HepG2 (cell line): ENCODE results near the gene PDE1C. TPM values are rescaled to one million over a fixed set of nuclear protein-coding genes. Genes with fewer than 3 reads are reported as not detected.

Source experiments
- ATAC-seq: fragments of 200-7000 bp; cut with Tn5 transposase; 3 replicates; pipeline ENCODE4 v1.9.1; 2020; ENCODE audit warnings: mild to moderate bottlenecking, moderate library complexity
- BruUV-seq: library from RNA; stranded (reverse); fragments of 400-500 nt; replicated peaks from 2 replicates; lab custom pipeline; 2021; lab: Mats Ljungman, UMichigan
- CTCF ChIA-PET: fragments of 300-600 bp; formaldehyde crosslinking; extraction: SDS; loops from one replicate; lab custom pipeline; 2021; ENCODE audit warnings: low total read pairs, inconsistent platforms, low intra/inter-chr PET ratio; lab: Yijun Ruan, JAX
- POLR2A ChIA-PET: fragments of 350-600 bp; sonication (Branson Sonifier 250); formaldehyde crosslinking; loops from one replicate; lab custom pipeline; 2020; ENCODE audit warnings: antibody characterized with exemption, inconsistent platforms; lab: Yijun Ruan, JAX
- DNase-seq: peaks from one replicate; pipeline ENCODE4 v3.0.0-alpha.2; 2015; ENCODE audit warnings: low spot score
- FAIRE-seq: peaks from 3 replicates; lab custom pipeline; 2011; peaks lifted over from hg19 to GRCh38; lab: Jason Lieb, UNC
- H2AFZ ChIP-seq: one replicate; pipeline ENCODE4 v1.6.1; 2011; ENCODE audit warnings: low read length, inconsistent platforms
- H3K27ac ChIP-seq: fragments of 300-600 bp; 3 replicates; pipeline ENCODE4 v1.8.0; 2011; ENCODE audit warnings: mixed run types, mild to moderate bottlenecking, mixed read lengths, low read length, inconsistent platforms; ENCODE audit not compliant: insufficient read depth; ENCODE audit errors: extremely low read length
- H3K27me3 ChIP-seq, 2 experiments: fragments of 200-600 bp in 1 of 2; 2 replicates in 1 of 2; 3 replicates in 1 of 2; pipeline versions ENCODE4 v1.6.0 to v1.8.0; 2011; ENCODE audit warnings: low read length in 2 of 2, mild to moderate bottlenecking in 2 of 2, moderate library complexity in 2 of 2, inconsistent platforms in 1 of 2; ENCODE audit not compliant: insufficient read depth in 2 of 2, control insufficient read depth in 1 of 2
- H3K36me3 ChIP-seq, 2 experiments: fragments of 200-600 bp in 1 of 2; replicated peaks in 1 of 2; 2 replicates in 1 of 2; 3 replicates in 1 of 2; pipeline versions ENCODE4 v1.5.1 to v1.8.0; 2011; ENCODE audit warnings: low read length in 2 of 2, inconsistent platforms in 1 of 2; ENCODE audit not compliant: insufficient read depth in 2 of 2, control insufficient read depth in 1 of 2
- H3K4me1 ChIP-seq: 2 replicates; pipeline ENCODE4 v1.5.1; 2012; ENCODE audit warnings: low read length, inconsistent platforms; ENCODE audit not compliant: insufficient read depth
- H3K4me2 ChIP-seq: 2 replicates; pipeline ENCODE4 v1.6.0; 2011; ENCODE audit warnings: low read depth, low read length, inconsistent platforms
- H3K4me3 ChIP-seq, 3 experiments: fragments of 200-600 bp in 1 of 3; sonication (generic), shearing (Covaris generic) in 1 of 3; replicated peaks in 1 of 3; 2 replicates each; pipeline ENCODE4 v1.5.1; 2011 to 2016; ENCODE audit warnings: low read length in 3 of 3, inconsistent platforms in 2 of 3, low read depth in 2 of 3, mild to moderate bottlenecking in 2 of 3, control low read depth in 1 of 3, mixed read lengths in 1 of 3; ENCODE audit not compliant: insufficient read depth in 1 of 3
- H3K79me2 ChIP-seq: one replicate; pipeline ENCODE4 v1.6.1; 2011; ENCODE audit warnings: low read length, inconsistent platforms; ENCODE audit not compliant: insufficient read depth
- H3K9ac ChIP-seq: 2 replicates; pipeline ENCODE4 v1.6.0; 2011; ENCODE audit warnings: mild to moderate bottlenecking, low read depth, low read length, inconsistent platforms; ENCODE audit not compliant: insufficient read depth
- H3K9me3 ChIP-seq: 2 replicates; pipeline ENCODE4 v1.5.1; 2012; ENCODE audit warnings: mild to moderate bottlenecking, low read length
- H4K20me1 ChIP-seq: 2 replicates; pipeline ENCODE4 v1.6.0; 2011; ENCODE audit warnings: inconsistent platforms, mild to moderate bottlenecking, low read length, moderate library complexity; ENCODE audit not compliant: insufficient read depth
- EP300 ChIP-seq, 3 experiments: sonication (generic) in 1 of 3; formaldehyde crosslinking in 1 of 3; IDR thresholded peaks; 2 replicates each; pipeline versions ENCODE4 v1.5.1 to v1.6.1; 2011 to 2020; ENCODE audit warnings: low read depth in 2 of 3, low read length in 2 of 3, borderline replicate concordance in 1 of 3, improper control_type of control experiment in 1 of 3, mild to moderate bottlenecking in 1 of 3, missing genetic modification reagents in 1 of 3, moderate library complexity in 1 of 3
- FOXJ3 ChIP-seq: sonication (generic); formaldehyde crosslinking; IDR thresholded peaks from 2 replicates; pipeline ENCODE4 v1.4.0; 2020; ENCODE audit warnings: missing genetic modification reagents, mild to moderate bottlenecking, borderline replicate concordance
- FOXK1 ChIP-seq: sonication (generic); formaldehyde crosslinking; IDR thresholded peaks from 2 replicates; pipeline ENCODE4 v1.4.0; 2020; ENCODE audit warnings: low read depth, missing genetic modification reagents, borderline replicate concordance
- FOXP1 ChIP-seq, 2 experiments: fragments of 450-650 bp in 1 of 2; IDR thresholded peaks; 2 replicates each; pipeline ENCODE4 v1.6.1; 2017 to 2018; ENCODE audit warnings: antibody characterized with exemption in 1 of 2
- GTF3A ChIP-seq: sonication (generic); formaldehyde crosslinking; conservative IDR thresholded peaks from 2 replicates; pipeline ENCODE4 v1.4.0; 2020; ENCODE audit warnings: mild to moderate bottlenecking, missing genetic modification reagents
- NCOA2 ChIP-seq: sonication (generic); formaldehyde crosslinking; IDR thresholded peaks from 2 replicates; pipeline ENCODE4 v1.8.0; 2022; ENCODE audit warnings: inconsistent platforms
- NKX3-1 ChIP-seq: sonication (generic); formaldehyde crosslinking; IDR thresholded peaks from 2 replicates; pipeline ENCODE4 v1.5.0; 2020; ENCODE audit warnings: missing genetic modification reagents
- SAP130 ChIP-seq: IDR thresholded peaks from 2 replicates; pipeline ENCODE4 v1.6.1; 2016; ENCODE audit warnings: low read depth
- SOX5 ChIP-seq: IDR thresholded peaks from 2 replicates; pipeline ENCODE4 v1.6.1; 2016; ENCODE audit warnings: borderline replicate concordance
- TEAD3 ChIP-seq: optimal IDR thresholded peaks from 2 replicates; pipeline ENCODE3; 2016; ENCODE audit warnings: borderline replicate concordance
- ZNF12 ChIP-seq: sonication (generic); formaldehyde crosslinking; IDR thresholded peaks from 2 replicates; pipeline ENCODE4 v1.5.0; 2020; ENCODE audit warnings: missing genetic modification reagents
- WGBS: methylation state at CpG from one replicate; pipeline ENCODE4 v1.1.6; 2017; ENCODE audit warnings: low lambda C conversion rate; 5-methylcytosine and 5-hydroxymethylcytosine counted together
- in situ Hi-C: cut with HindIII; loops from 2 replicates; pipeline ENCODE4 v1.10.0; 2017; ENCODE audit warnings: low pct_unique_long_range_greater_than_20kb; ENCODE audit not compliant: extremely low pct_ligation_motif_present
- intact Hi-C: fragments of 100-400 bp; cut with micrococcal nuclease; formaldehyde crosslinking; loops from one replicate; pipeline ENCODE4 v1.10.0; 2022; ENCODE audit not compliant: unreplicated experiment
- polyA plus RNA-seq, 8 experiments: library from polyadenylated mRNA; depleted of rRNA in 3 of 8; stranded (reverse) in 7 of 8; unstranded in 1 of 8; fragments of >200 nt; fragmentation: Illumina TruSeq in 4 of 8; extraction: Trizol in 4 of 8; gene quantifications; 2 replicates each; pipeline versions ENCODE4 v1.2.1 to v1.2.3, GENCODE V29; 2011 to 2016; ENCODE audit warnings: low read depth in 4 of 8, missing spikeins in 1 of 8, mixed read lengths in 1 of 8; ENCODE audit not compliant: insufficient read depth in 1 of 8
- total RNA-seq, 5 experiments: library from RNA; depleted of rRNA; stranded (reverse); fragments of >200 nt; fragmentation: Illumina TruSeq; extraction: Trizol; gene quantifications; 2 replicates each; pipeline ENCODE4 v1.2.3, GENCODE V29; 2016; ENCODE audit warnings: low read depth in 1 of 5
- TF ChIP-seq, protein P1 (sequence below): sonication (generic); formaldehyde crosslinking; IDR thresholded peaks from 2 replicates; pipeline ENCODE4 v1.5.1; 2020; ENCODE audit warnings: mild to moderate bottlenecking, missing genetic modification reagents, borderline replicate concordance
- TF ChIP-seq, protein P2 (sequence below): sonication (generic); formaldehyde crosslinking; IDR thresholded peaks from 2 replicates; pipeline ENCODE4 v1.4.0; 2020; ENCODE audit warnings: missing genetic modification reagents, mild to moderate bottlenecking, borderline replicate concordance

PDE1C gene
- total and polyA plus RNA-seq, 2 of the 13 experiments (the other 11 are each of a cell fraction or from before 2014, with no cell fraction given) = not detected

GRCh38 chr7:32020551-32021159, 49.6 kb downstream of the PDE1C start (continued):
- TF ChIP-seq NKX3-1 (no peak), NCOA2 (CRISPR knock-in tag) (no peak), GTF3A (CRISPR knock-in tag) (no peak)
- TF ChIP-seq, all 625 proteins: peak for 0

DNA sequence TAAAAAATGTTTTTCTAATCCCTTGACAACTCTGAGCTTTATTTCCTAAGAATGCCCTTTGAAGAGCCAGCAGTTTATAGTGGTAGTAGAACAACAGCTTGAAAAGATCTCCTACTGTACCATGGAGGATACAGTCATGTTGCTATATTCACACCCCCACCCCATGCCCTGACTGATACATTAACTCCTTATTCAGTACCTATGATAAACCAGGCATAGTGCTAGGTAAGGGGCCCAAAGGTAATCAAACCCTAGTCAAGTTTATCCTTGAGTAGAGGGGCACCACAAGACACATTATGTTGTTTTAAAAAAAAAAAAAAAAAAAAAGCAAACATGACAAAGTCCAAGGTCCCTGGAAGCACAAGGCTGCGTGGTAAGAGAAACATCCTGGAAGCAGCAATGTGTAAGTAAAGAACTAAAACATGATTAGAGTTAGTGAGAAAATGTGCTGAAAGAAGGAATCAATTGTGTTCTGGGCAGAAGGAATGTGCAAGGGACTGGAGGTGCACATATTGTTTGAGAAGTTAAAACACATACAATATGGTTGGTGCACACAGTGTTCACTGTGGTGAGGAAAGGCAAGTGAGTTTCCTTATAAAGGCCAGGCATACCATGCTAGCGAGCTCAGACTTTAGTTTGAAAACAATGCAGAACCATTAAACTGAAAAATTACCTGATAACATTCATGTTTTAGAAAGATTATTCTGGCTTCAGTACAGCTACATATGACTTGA, 51.2 kb downstream of the PDE1C start:
- Histone ChIP-seq H3K4me1 (peaks cover 17% of the 10 kb centered on the region), H2AFZ (no peak overlapping the region), H3K27me3 (no peaks in the 10 kb centered on the region), H3K27ac (peak overlapping the region; percentile 34), H3K79me2 (no peaks in the 10 kb centered on the region), H3K9ac (no peak overlapping the region), H3K4me2 (peak overlapping the region; percentile 42), H3K36me3 (no peaks in the 10 kb centered on the region), H3K9me3 (no peaks in the 10 kb centered on the region), H3K4me3 (no peak overlapping the region), H4K20me1 (no peaks in the 10 kb centered on the region)
- FAIRE-seq (no peak), DNase-seq (peak; percentile 48), ATAC-seq (peak; percentile 91)
- in situ Hi-C loops = no loop called here
- 5% methylated on average over 2 of the region's 2 CpGs for WGBS
- ChIA-PET POLR2A (no interaction called here), CTCF (no interaction called here)
- intact Hi-C loops = no loop called here
- BruUV-seq = no TSS peak
- TF ChIP-seq TEAD3 (CRISPR knock-in tag) (peak; percentile 6), EP300 (IDR thresholded peaks at IDR 0.05; ENCODE audit: low read depth in 2 of 2, low read length in 2 of 2) (peak in 1 of 2 experiments; percentile 47; a peak in 1 of 4 replicates), EP300 (CRISPR knock-in tag; IDR thresholded peaks at IDR 0.05; ENCODE audit: borderline replicate concordance) (no peak; the same call in 1 of the 2 replicates), FOXK1 (CRISPR knock-in tag) (peak; percentile 16; the same call in 1 of the 2 replicates), SOX5 (CRISPR knock-in tag) (peak; percentile 47), FOXP1 (IDR thresholded peaks at IDR 0.05) (no peak), FOXP1 (CRISPR knock-in tag; IDR thresholded peaks at IDR 0.05) (peak; percentile 55; the same call in 1 of the 2 replicates), ZNF12 (no peak), FOXJ3 (CRISPR knock-in tag) (0 out of 2 replicates have a peak, but pooled peaks have one; percentile 26), SAP130 (CRISPR knock-in tag) (0 out of 2 replicates have a peak, but pooled peaks have one; percentile 9)
- TF ChIP-seq, protein P1, sequence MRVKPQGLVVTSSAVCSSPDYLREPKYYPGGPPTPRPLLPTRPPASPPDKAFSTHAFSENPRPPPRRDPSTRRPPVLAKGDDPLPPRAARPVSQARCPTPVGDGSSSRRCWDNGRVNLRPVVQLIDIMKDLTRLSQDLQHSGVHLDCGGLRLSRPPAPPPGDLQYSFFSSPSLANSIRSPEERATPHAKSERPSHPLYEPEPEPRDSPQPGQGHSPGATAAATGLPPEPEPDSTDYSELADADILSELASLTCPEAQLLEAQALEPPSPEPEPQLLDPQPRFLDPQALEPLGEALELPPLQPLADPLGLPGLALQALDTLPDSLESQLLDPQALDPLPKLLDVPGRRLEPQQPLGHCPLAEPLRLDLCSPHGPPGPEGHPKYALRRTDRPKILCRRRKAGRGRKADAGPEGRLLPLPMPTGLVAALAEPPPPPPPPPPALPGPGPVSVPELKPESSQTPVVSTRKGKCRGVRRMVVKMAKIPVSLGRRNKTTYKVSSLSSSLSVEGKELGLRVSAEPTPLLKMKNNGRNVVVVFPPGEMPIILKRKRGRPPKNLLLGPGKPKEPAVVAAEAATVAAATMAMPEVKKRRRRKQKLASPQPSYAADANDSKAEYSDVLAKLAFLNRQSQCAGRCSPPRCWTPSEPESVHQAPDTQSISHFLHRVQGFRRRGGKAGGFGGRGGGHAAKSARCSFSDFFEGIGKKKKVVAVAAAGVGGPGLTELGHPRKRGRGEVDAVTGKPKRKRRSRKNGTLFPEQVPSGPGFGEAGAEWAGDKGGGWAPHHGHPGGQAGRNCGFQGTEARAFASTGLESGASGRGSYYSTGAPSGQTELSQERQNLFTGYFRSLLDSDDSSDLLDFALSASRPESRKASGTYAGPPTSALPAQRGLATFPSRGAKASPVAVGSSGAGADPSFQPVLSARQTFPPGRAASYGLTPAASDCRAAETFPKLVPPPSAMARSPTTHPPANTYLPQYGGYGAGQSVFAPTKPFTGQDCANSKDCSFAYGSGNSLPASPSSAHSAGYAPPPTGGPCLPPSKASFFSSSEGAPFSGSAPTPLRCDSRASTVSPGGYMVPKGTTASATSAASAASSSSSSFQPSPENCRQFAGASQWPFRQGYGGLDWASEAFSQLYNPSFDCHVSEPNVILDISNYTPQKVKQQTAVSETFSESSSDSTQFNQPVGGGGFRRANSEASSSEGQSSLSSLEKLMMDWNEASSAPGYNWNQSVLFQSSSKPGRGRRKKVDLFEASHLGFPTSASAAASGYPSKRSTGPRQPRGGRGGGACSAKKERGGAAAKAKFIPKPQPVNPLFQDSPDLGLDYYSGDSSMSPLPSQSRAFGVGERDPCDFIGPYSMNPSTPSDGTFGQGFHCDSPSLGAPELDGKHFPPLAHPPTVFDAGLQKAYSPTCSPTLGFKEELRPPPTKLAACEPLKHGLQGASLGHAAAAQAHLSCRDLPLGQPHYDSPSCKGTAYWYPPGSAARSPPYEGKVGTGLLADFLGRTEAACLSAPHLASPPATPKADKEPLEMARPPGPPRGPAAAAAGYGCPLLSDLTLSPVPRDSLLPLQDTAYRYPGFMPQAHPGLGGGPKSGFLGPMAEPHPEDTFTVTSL (CRISPR knock-in tag) = peak; percentile 82; the same call in 1 of the 2 replicates
- TF ChIP-seq, protein P2, sequence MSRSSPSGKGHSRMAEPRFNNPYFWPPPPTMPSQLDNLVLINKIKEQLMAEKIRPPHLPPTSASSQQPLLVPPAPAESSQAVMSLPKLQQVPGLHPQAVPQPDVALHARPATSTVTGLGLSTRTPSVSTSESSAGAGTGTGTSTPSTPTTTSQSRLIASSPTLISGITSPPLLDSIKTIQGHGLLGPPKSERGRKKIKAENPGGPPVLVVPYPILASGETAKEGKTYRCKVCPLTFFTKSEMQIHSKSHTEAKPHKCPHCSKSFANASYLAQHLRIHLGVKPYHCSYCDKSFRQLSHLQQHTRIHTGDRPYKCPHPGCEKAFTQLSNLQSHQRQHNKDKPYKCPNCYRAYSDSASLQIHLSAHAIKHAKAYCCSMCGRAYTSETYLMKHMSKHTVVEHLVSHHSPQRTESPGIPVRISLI (CRISPR knock-in tag) = peak; percentile 90
